ENCODE data around the gene CDH13.

CDH13 gene

DNA sequence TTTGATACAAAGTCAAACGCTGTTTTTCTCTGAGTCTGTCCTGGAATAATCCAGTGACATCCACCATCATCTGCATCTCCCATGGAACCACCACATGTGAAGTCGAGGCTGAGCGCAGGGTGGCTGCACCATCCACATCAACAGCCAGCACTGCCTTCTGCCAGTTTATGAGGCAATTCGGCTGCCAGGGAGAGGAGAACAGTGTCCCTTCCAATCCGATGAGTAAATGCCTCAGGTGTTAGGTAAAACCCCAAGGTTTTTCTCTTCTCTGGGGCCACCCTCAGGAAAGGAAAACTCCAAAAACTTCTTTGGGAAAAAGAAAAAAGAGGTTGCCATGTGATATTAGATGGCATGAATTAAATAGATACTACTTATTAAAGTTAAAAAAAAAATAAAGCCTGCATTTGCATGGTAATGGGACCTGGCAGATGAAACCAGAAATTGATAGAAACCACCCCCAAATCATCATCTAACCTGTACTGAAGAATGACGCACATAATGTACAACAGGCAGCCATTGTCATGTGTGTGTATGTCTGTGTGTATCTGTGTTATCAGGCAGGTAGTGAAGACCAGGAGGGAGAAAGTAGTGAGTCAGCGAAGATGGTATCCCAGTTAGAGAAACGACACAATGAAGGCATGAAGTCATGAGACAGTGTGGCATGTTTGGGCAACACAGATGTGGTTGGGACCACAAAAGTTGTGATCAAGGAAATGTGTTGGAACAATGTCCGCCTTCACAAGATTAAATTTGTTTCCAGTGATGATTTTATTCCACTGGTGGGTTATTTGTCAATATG, 478.7 kb downstream of the CDH13 start:
- TF ChIP-seq ZNF626 (tag by site-specific recombination; IDR thresholded peaks at IDR 0.05) (no peak), ZNF449 (tag by site-specific recombination; IDR thresholded peaks at IDR 0.05) (no peak), ZNF362 (tag by site-specific recombination; IDR thresholded peaks at IDR 0.05) (no peak), MEIS1 (CRISPR knock-in tag; IDR thresholded peaks at IDR 0.05; ENCODE audit: borderline replicate concordance) (no peak), ZBTB48 (tag by site-specific recombination; IDR thresholded peaks at IDR 0.05) (no peak), ZNF473 (tag by site-specific recombination; IDR thresholded peaks at IDR 0.05) (no peak)
- TF ChIP-seq, protein P1, sequence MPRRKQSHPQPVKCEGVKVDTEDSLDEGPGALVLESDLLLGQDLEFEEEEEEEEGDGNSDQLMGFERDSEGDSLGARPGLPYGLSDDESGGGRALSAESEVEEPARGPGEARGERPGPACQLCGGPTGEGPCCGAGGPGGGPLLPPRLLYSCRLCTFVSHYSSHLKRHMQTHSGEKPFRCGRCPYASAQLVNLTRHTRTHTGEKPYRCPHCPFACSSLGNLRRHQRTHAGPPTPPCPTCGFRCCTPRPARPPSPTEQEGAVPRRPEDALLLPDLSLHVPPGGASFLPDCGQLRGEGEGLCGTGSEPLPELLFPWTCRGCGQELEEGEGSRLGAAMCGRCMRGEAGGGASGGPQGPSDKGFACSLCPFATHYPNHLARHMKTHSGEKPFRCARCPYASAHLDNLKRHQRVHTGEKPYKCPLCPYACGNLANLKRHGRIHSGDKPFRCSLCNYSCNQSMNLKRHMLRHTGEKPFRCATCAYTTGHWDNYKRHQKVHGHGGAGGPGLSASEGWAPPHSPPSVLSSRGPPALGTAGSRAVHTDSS (tag by site-specific recombination; IDR thresholded peaks at IDR 0.05) = no peak
- CTCF ChIA-PET = no interaction called here

DNA sequence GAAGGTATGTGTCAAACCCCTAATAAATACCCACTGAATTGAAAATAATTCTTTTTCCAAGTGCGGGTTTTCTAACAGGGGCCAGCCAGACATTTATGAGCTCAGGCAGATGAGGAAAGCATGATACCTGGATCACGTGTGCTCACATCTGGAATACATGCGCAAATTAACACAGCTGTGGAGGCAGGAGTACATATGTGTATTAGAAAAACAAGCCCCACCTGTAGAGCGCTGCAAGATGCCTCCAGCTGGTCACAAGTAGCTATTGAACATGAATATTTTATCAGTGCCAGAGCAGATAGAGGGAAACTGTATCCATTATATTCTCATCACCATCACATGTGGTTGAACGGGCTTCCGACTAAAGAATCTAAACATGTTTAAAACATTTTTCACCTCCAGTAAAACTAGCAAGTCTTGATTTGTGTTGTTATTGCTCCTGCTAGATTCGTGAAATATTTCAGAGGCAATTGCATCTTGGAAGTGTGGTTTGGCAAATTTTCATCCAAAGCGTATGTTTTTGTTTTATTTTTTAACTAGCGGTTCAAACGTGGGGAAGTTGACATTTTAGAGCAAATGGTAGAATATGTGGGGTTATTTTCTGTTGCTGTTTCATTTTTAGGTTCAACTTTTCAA, 482.8 kb downstream of the CDH13 start:
- ChIA-PET POLR2A (no interaction called here), CTCF (interaction anchor here (0.7 kb wide), 1 partner anchor 144 kb away, joined by 3 read pairs; no protein-coding TSS in a partner anchor)
- Histone ChIP-seq H3K4me3 (ENCODE audit: low read depth, low read length) (no peak overlapping the region), H3K27ac (ENCODE audit: extremely low read depth, low read depth, low read length) (no peak overlapping the region), H3K36me3 (ENCODE audit: control insufficient read depth in 2 of 2, insufficient read depth in 1 of 2, low read length in 2 of 2) (no peaks in the 10 kb centered on the region), H3K4me1 (ENCODE audit: control insufficient read depth, insufficient read depth, low read length) (no peaks in the 10 kb centered on the region), H3K9me3 (ENCODE audit: control insufficient read depth, insufficient read depth, low read depth, low read length) (no peaks in the 10 kb centered on the region)
- TF ChIP-seq ZNF266 (tag by site-specific recombination; IDR thresholded peaks at IDR 0.05; ENCODE audit: low read depth) = no peak
- no peak for TF ChIP-seq ZNF302 (tag by site-specific recombination; IDR thresholded peaks at IDR 0.05; ENCODE audit: low read depth)
- no peak for TF ChIP-seq ZNF639 (tag by site-specific recombination; IDR thresholded peaks at IDR 0.05)
- TF ChIP-seq ZNF157 (tag by site-specific recombination; IDR thresholded peaks at IDR 0.05) = no peak
- no peak for TF ChIP-seq ZSCAN18 (tag by site-specific recombination; IDR thresholded peaks at IDR 0.05)
- TF ChIP-seq ZNF701 (tag by site-specific recombination; IDR thresholded peaks at IDR 0.05) = no peak
- TF ChIP-seq ZNF112 (tag by site-specific recombination; IDR thresholded peaks at IDR 0.05) = no peak
- no peak for TF ChIP-seq ZNF501 (tag by site-specific recombination; IDR thresholded peaks at IDR 0.05)
- TF ChIP-seq ZNF692 (tag by site-specific recombination; IDR thresholded peaks at IDR 0.05) = no peak
- TF ChIP-seq GLIS2 (tag by site-specific recombination; IDR thresholded peaks at IDR 0.05) = no peak
- no peak for TF ChIP-seq INSM2 (tag by site-specific recombination; IDR thresholded peaks at IDR 0.05)
- no peak for TF ChIP-seq ZNF274 (IDR thresholded peaks at IDR 0.05; ENCODE audit: low read length)
- TF ChIP-seq ZNF274 (tag by site-specific recombination; IDR thresholded peaks at IDR 0.05; ENCODE audit: borderline replicate concordance) = no peak
- TF ChIP-seq ZBTB21 (tag by site-specific recombination; IDR thresholded peaks at IDR 0.05) = no peak
- no peak for TF ChIP-seq ZNF10 (tag by site-specific recombination; IDR thresholded peaks at IDR 0.05)

More for the DNA sequence above, 478.7 kb downstream of the CDH13 start:
- Histone ChIP-seq H3K36me3 (ENCODE audit: control insufficient read depth in 2 of 2, insufficient read depth in 1 of 2, low read length in 2 of 2) (no peaks in the 10 kb centered on the region), H3K4me1 (ENCODE audit: control insufficient read depth, insufficient read depth, low read length) (no peaks in the 10 kb centered on the region), H3K27ac (ENCODE audit: extremely low read depth, low read depth, low read length) (no peak overlapping the region), H3K4me3 (ENCODE audit: low read depth, low read length) (no peak overlapping the region), H3K9me3 (ENCODE audit: control insufficient read depth, insufficient read depth, low read depth, low read length) (no peaks in the 10 kb centered on the region)
- POLR2A ChIA-PET = no interaction called here

All from HEK293 (cell line).